H9 (cell line): ENCODE data around the gene EXOC3L1. TPM values are rescaled to one million over a fixed set of nuclear protein-coding genes. Genes with fewer than 3 reads are reported as not detected.

Source experiments
- DNase-seq: peaks from one replicate; pipeline ENCODE4 v3.0.0-alpha.2; 2017
- H2AFZ ChIP-seq: one replicate; pipeline ENCODE4 v1.6.1; 2013; ENCODE audit warnings: mild to moderate bottlenecking, low read length, control low read depth, moderate library complexity
- H2AK5ac ChIP-seq: 2 replicates; pipeline ENCODE4 v1.6.1; 2013; ENCODE audit warnings: low read length, control low read depth, mixed read lengths; ENCODE audit not compliant: insufficient read length
- H2BK120ac ChIP-seq: one replicate; pipeline ENCODE4 v1.6.1; 2013; ENCODE audit warnings: low read depth, mild to moderate bottlenecking, low read length, control low read depth, inconsistent platforms; ENCODE audit not compliant: poor library complexity, severe bottlenecking
- H2BK12ac ChIP-seq: 2 replicates; pipeline ENCODE4 v1.6.1; 2013; ENCODE audit warnings: low read length, control low read depth, mixed read lengths, low read depth; ENCODE audit not compliant: insufficient read length
- H2BK15ac ChIP-seq: 2 replicates; pipeline ENCODE4 v1.6.1; 2013; ENCODE audit warnings: low read depth, low read length, control low read depth
- H2BK20ac ChIP-seq: one replicate; pipeline ENCODE4 v1.6.1; 2013; ENCODE audit warnings: low read depth, mild to moderate bottlenecking, low read length, control low read depth, inconsistent platforms; ENCODE audit not compliant: poor library complexity, severe bottlenecking
- H2BK5ac ChIP-seq: 2 replicates; pipeline ENCODE4 v1.6.1; 2013; ENCODE audit warnings: low read length, control low read depth, mixed read lengths; ENCODE audit not compliant: insufficient read length
- H3K14ac ChIP-seq: 2 replicates; pipeline ENCODE4 v1.6.1; 2013; ENCODE audit warnings: low read length, control low read depth; ENCODE audit not compliant: insufficient read depth
- H3K18ac ChIP-seq: 2 replicates; pipeline ENCODE4 v1.6.1; 2013; ENCODE audit warnings: low read depth, mild to moderate bottlenecking, mixed read lengths, low read length, control low read depth; ENCODE audit not compliant: insufficient read length
- H3K23ac ChIP-seq: 2 replicates; pipeline ENCODE4 v1.6.1; 2013; ENCODE audit warnings: low read length, control low read depth, mixed read lengths, low read depth; ENCODE audit not compliant: insufficient read length
- H3K23me2 ChIP-seq: 2 replicates; pipeline ENCODE4 v1.6.1; 2013; ENCODE audit warnings: low read depth, mild to moderate bottlenecking, mixed read lengths, low read length, control low read depth; ENCODE audit not compliant: insufficient read length, poor library complexity, severe bottlenecking
- H3K27ac ChIP-seq: 2 replicates; pipeline ENCODE4 v1.5.1; 2013; ENCODE audit warnings: low read length, control low read depth, mixed read lengths, low read depth; ENCODE audit not compliant: insufficient read length
- H3K27me3 ChIP-seq: 2 replicates; pipeline ENCODE4 v1.6.1; 2013; ENCODE audit warnings: low read length, control low read depth, inconsistent platforms; ENCODE audit not compliant: insufficient read depth
- H3K4ac ChIP-seq: 2 replicates; pipeline ENCODE4 v1.6.1; 2013; ENCODE audit warnings: low read depth, mild to moderate bottlenecking, control low read depth, inconsistent platforms, low read length, moderate library complexity
- H3K4me1 ChIP-seq: 2 replicates; pipeline ENCODE4 v1.6.1; 2013; ENCODE audit warnings: low read length, control low read depth, inconsistent platforms; ENCODE audit not compliant: insufficient read depth
- H3K4me2 ChIP-seq: 2 replicates; pipeline ENCODE4 v1.6.1; 2013; ENCODE audit warnings: low read length, control low read depth, mixed read lengths; ENCODE audit not compliant: insufficient read length, insufficient read depth
- H3K56ac ChIP-seq: 2 replicates; pipeline ENCODE4 v1.6.1; 2013; ENCODE audit warnings: low read depth, mild to moderate bottlenecking, mixed read lengths, low read length, control low read depth; ENCODE audit not compliant: insufficient read length
- H3K79me1 ChIP-seq: 2 replicates; pipeline ENCODE4 v1.6.1; 2013; ENCODE audit warnings: low read depth, mild to moderate bottlenecking, moderate library complexity, low read length, control low read depth, inconsistent platforms; ENCODE audit not compliant: insufficient read depth, poor library complexity, severe bottlenecking
- H3K79me2 ChIP-seq: 2 replicates; pipeline ENCODE4 v1.6.1; 2013; ENCODE audit warnings: low read length, control low read depth, inconsistent platforms; ENCODE audit not compliant: insufficient read depth
- H3K9ac ChIP-seq: 2 replicates; pipeline ENCODE4 v1.6.1; 2013; ENCODE audit warnings: low read length, control low read depth, mixed read lengths; ENCODE audit not compliant: insufficient read length; ENCODE audit errors: extremely low read depth
- H3K9me3 ChIP-seq: one replicate; pipeline ENCODE4 v1.6.1; 2013; ENCODE audit warnings: low read depth, low read length, inconsistent platforms; ENCODE audit not compliant: control insufficient read depth
- H3T11ph ChIP-seq: one replicate; pipeline ENCODE4 v1.6.1; 2013; ENCODE audit warnings: mild to moderate bottlenecking, low read length, control low read depth, inconsistent platforms
- H4K20me1 ChIP-seq: one replicate; pipeline ENCODE4 v1.6.1; 2013; ENCODE audit not compliant: control insufficient read depth, insufficient read length, insufficient read depth
- H4K5ac ChIP-seq: 2 replicates; pipeline ENCODE4 v1.6.1; 2013; ENCODE audit warnings: low read depth, mild to moderate bottlenecking, mixed read lengths, low read length, control low read depth; ENCODE audit not compliant: insufficient read length
- H4K8ac ChIP-seq: replicated peaks from 2 replicates; pipeline ENCODE4 v1.6.1; 2013; ENCODE audit warnings: low read length, control low read depth, mixed read lengths, low read depth; ENCODE audit not compliant: insufficient read length
- H4K91ac ChIP-seq: 2 replicates; pipeline ENCODE4 v1.6.1; 2013; ENCODE audit warnings: low read depth, mild to moderate bottlenecking, moderate library complexity, mixed read lengths, low read length, control low read depth; ENCODE audit not compliant: insufficient read length
- H3K27ac Mint-ChIP-seq, 3 experiments: 2 replicates in 2 of 3; 3 replicates in 1 of 3; pipeline ENCODE4 v1.8.0; 2020 to 2021; ENCODE audit warnings: mixed read lengths in 3 of 3, mild to moderate bottlenecking in 1 of 3, moderate library complexity in 1 of 3
- H3K27me3 Mint-ChIP-seq: 2 replicates; pipeline ENCODE4 v1.8.0; 2021; ENCODE audit warnings: low read depth, mild to moderate bottlenecking, moderate library complexity, mixed read lengths
- H3K36me3 Mint-ChIP-seq, 3 experiments: 2 replicates in 2 of 3; 3 replicates in 1 of 3; pipeline ENCODE4 v1.8.0; 2020 to 2021; ENCODE audit warnings: low read depth in 3 of 3, mixed read lengths in 3 of 3; ENCODE audit not compliant: insufficient read depth in 1 of 3
- H3K4me1 Mint-ChIP-seq, 2 experiments: 2 replicates each; pipeline ENCODE4 v1.8.0; 2020; ENCODE audit warnings: mixed read lengths in 2 of 2
- H3K4me3 Mint-ChIP-seq, 2 experiments: 2 replicates in 1 of 2; 3 replicates in 1 of 2; pipeline ENCODE4 v1.8.0; 2020 to 2021; ENCODE audit warnings: mild to moderate bottlenecking in 2 of 2, mixed read lengths in 2 of 2, moderate library complexity in 1 of 2
- H3K9me3 Mint-ChIP-seq, 2 experiments: 2 replicates in 1 of 2; 3 replicates in 1 of 2; pipeline ENCODE4 v1.8.0; 2020; ENCODE audit warnings: mild to moderate bottlenecking in 2 of 2, mixed read lengths in 2 of 2, moderate library complexity in 1 of 2
- WGBS: extraction: QIAGEN DNeasy Blood & Tissue Kit; methylation state at CpG from one replicate; pipeline ENCODE4 v1.1.7; 2013; ENCODE audit warnings: missing lambda C conversion rate, low lambda C conversion rate, mixed read lengths; ENCODE audit not compliant: insufficient read length; ENCODE audit errors: extremely low coverage; 5-methylcytosine and 5-hydroxymethylcytosine counted together
- total RNA-seq: library from RNA; stranded (reverse); gene quantifications from 2 replicates; pipeline ENCODE4 v1.2.1, GENCODE V29; 2021
- TF ChIP-seq, protein P1 (sequence below): fragments of 200-600 bp; sonication (generic); conservative IDR thresholded peaks from 3 replicates; pipeline ENCODE4 v1.8.0; 2021; ENCODE audit warnings: antibody characterized with exemption, mild to moderate bottlenecking

Gene EXOC3L1
- total RNA-seq, 1 experiment from 2014 or later = 3.3 TPM

DNA sequence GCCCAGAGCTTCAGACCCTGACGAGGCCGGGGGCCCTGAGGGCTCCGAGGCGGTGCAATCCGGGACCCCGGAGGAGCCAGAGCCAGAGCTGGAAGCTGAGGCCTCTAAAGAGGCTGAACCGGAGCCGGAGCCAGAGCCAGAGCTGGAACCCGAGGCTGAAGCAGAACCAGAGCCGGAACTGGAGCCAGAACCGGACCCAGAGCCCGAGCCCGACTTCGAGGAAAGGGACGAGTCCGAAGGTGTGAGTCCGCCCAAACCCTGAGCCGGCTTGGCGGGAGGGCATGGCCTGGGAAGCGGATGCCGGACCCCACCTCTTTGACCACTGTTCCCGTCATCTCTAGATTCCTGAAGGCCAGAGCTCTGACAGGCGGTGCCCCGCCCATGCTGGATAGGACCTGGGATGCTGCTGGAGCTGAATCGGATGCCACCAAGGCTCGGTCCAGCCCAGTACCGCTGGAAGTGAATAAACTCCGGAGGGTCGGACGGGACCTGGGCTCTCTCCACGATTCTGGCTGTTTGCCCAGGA lies 15.2 kb downstream of the EXOC3L1 start:
- no peak for DNase-seq
- no peak overlapping the region for H3K27ac ChIP-seq
- Mint-ChIP-seq H3K4me1 (peaks cover 39 to 42% of the 10 kb centered on the region in 2 experiments), H3K4me3 (peak overlapping the region in 1 of 2 experiments; percentile 15; a peak in 1 of 5 replicates), H3K27ac (no peak overlapping the region), H3K27me3 (peaks cover 70% of the 10 kb centered on the region), H3K9me3 (no peaks in the 10 kb centered on the region; a peak in 1 of 5 replicates), H3K36me3 (peaks cover 0 to 7% (median 6%) of the 10 kb centered on the region in 3 experiments; a peak in 2 of 7 replicates)
- H3K79me1 ChIP-seq = no peaks in the 10 kb centered on the region
- H3K56ac ChIP-seq = no peak overlapping the region
- H3K14ac ChIP-seq = no peak overlapping the region
- no peak overlapping the region for H4K91ac ChIP-seq
- H3K9ac ChIP-seq = no peak overlapping the region
- TF ChIP-seq, protein P1, sequence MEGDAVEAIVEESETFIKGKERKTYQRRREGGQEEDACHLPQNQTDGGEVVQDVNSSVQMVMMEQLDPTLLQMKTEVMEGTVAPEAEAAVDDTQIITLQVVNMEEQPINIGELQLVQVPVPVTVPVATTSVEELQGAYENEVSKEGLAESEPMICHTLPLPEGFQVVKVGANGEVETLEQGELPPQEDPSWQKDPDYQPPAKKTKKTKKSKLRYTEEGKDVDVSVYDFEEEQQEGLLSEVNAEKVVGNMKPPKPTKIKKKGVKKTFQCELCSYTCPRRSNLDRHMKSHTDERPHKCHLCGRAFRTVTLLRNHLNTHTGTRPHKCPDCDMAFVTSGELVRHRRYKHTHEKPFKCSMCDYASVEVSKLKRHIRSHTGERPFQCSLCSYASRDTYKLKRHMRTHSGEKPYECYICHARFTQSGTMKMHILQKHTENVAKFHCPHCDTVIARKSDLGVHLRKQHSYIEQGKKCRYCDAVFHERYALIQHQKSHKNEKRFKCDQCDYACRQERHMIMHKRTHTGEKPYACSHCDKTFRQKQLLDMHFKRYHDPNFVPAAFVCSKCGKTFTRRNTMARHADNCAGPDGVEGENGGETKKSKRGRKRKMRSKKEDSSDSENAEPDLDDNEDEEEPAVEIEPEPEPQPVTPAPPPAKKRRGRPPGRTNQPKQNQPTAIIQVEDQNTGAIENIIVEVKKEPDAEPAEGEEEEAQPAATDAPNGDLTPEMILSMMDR = no peak
- H2BK5ac ChIP-seq = no peak overlapping the region
- peaks cover 5% of the 10 kb centered on the region; the same call in 1 of the 2 replicates for H3K4me1 ChIP-seq
- H3K4ac ChIP-seq = no peak overlapping the region
- no peak overlapping the region for H2AFZ ChIP-seq
- H4K20me1 ChIP-seq = no peaks in the 10 kb centered on the region
- H2BK120ac ChIP-seq = no peak overlapping the region
- no peak overlapping the region for H3T11ph ChIP-seq
- no peak overlapping the region for H3K23ac ChIP-seq
- peak overlapping the region; percentile 58 for H3K4me2 ChIP-seq
- no peaks in the 10 kb centered on the region for H3K9me3 ChIP-seq
- peaks cover 29% of the 10 kb centered on the region; the same call in 1 of the 2 replicates for H3K27me3 ChIP-seq
- no peaks in the 10 kb centered on the region for H3K79me2 ChIP-seq
- H3K18ac ChIP-seq = no peak overlapping the region
- WGBS = no CpG with 5 or more reads among the region's 31 CpGs
- no peak overlapping the region for H2BK12ac ChIP-seq
- no peak overlapping the region for H4K5ac ChIP-seq
- no peak overlapping the region for H2BK20ac ChIP-seq
- peaks cover 22% of the 10 kb centered on the region for H3K23me2 ChIP-seq
- no peak overlapping the region for H4K8ac ChIP-seq
- no peak overlapping the region for H2BK15ac ChIP-seq
- H2AK5ac ChIP-seq = no peak overlapping the region
